ENCODE measurements around the gene YKT6.
"Not testable (repeated sequence)": the region's sequence is repeated elsewhere in the genome, so short reads cannot be mapped to it uniquely, and the experiment has no call there.

Gene YKT6

DNA sequence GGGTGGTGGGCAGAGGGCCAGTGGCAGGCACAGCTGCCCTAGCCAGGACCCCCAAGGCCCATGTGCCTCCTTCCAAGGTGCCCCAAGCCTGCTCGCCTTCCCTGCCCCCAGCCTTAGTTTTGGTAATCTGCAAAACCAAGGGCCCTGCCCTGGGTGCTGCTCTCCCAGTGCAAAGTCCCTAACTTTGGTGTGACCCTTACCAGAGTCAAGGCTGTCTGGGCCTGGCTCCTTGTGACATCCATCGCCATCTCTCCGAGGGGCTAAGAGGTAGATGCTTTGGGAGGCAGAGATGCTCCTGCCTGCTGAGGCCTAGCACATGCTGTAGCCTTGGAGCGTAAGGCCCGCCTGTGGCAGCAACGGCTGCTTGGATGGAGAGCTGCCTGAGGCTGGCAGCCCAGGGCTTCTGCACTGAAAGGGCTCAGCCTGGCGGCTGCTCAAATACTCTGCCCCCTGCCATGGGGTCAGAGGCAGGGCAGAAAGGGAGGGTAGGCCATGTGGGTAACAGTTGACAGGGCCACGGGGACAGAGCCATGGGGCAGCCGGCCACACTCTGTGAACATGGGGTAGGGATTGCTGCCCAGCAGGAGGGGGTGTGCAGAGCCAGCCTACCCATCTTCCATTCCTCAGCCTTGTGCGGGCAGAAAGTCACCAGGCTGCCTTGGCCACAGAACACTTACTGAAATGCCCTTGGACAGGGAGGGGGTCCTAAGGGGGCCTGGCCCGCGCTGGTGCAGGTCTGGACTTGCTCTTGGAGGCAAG, 41.7 kb upstream of the YKT6 start:
- no peaks in the 10 kb centered on the region for H3K4me1 ChIP-seq (ENCODE audit: insufficient read depth, low read length)
- H3K9ac ChIP-seq (ENCODE audit: low read length) = no peak overlapping the region
- H3K9me3 ChIP-seq (ENCODE audit: low read length) = no peaks in the 10 kb centered on the region
- H3K27ac ChIP-seq (ENCODE audit: low read depth, low read length) = no peak overlapping the region
- H3K36me3 ChIP-seq (ENCODE audit: insufficient read depth, low read length) = no peaks in the 10 kb centered on the region
- no peak overlapping the region for H3K4me3 ChIP-seq (ENCODE audit: low read depth in 1 of 2, low read length in 2 of 2)
- no peaks in the 10 kb centered on the region for H3K27me3 ChIP-seq (ENCODE audit: control insufficient read depth in 1 of 2, insufficient read depth in 2 of 2, low read length in 2 of 2)

DNA sequence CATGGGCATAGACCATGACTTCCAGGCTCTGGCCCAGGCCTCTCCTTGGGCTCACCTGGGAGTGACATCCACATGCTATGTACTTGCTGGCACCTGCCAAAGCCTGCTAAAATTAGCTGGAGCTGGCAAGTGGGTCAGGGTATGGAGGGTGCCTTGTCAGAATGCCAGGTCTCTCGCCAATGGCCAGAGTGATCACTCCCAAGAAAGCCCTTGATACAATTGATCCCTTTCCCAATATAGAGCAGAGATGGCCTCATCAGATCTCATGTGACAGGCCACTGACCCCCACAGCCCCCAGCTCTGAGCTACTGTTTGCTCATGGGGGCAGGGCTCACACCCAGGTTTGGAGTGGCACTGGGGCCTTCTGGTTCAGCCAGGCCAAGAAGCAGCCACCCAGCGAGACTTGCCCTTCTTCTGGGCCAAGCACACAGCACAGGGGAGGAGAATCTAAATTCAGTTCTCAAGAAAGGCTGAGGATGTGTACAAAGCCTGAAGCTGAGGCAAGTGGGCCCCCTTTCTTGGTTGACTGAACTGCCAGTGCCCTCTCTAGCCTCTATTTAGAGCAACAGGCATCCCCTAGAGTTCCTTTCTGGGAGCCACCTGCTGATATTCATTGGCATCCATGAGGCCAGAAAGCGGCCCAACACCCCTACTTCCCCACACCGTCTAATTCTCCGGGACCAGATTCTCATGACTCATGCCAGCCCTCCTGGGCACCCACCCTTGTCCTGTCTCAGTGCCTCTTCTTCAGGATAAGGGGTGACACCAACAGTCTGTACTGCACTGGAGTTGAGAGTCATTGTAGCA, 40.8 kb upstream of the YKT6 start:
- Histone ChIP-seq H3K4me1 (ENCODE audit: insufficient read depth, low read length) (no peaks in the 10 kb centered on the region), H3K4me3 (ENCODE audit: low read depth in 1 of 2, low read length in 2 of 2) (no peak overlapping the region), H3K9me3 (ENCODE audit: low read length) (no peaks in the 10 kb centered on the region), H3K27ac (ENCODE audit: low read depth, low read length) (no peak overlapping the region), H3K27me3 (ENCODE audit: control insufficient read depth in 1 of 2, insufficient read depth in 2 of 2, low read length in 2 of 2) (no peaks in the 10 kb centered on the region), H3K9ac (ENCODE audit: low read length) (no peak overlapping the region), H3K36me3 (ENCODE audit: insufficient read depth, low read length) (no peaks in the 10 kb centered on the region)

DNA sequence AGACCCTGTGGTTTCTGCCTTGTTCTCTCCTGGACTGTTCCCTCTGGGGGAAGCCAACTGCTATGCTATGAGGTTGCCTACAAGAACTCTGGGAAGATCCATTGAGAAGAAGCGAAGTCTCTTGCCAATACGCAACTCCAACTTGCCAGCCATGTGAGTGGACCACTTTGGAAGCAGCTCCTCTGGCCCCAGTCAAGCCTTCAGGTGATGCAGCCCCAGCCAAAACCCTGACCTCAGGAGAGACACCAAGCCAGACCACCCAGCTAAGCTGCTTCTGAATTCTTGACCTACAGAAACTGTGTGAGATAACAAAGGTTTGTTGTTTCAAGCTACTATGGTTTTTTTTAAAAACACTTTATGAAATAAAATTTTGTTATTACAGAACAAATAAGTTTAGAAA, 39.4 kb upstream of the YKT6 start:
- H3K9ac ChIP-seq (ENCODE audit: low read length) = no peak overlapping the region
- H3K36me3 ChIP-seq (ENCODE audit: insufficient read depth, low read length) = no peaks in the 10 kb centered on the region
- no peaks in the 10 kb centered on the region for H3K4me1 ChIP-seq (ENCODE audit: insufficient read depth, low read length)
- H3K27ac ChIP-seq (ENCODE audit: low read depth, low read length) = no peak overlapping the region
- H3K4me3 ChIP-seq (ENCODE audit: low read depth in 1 of 2, low read length in 2 of 2) = no peak overlapping the region
- H3K27me3 ChIP-seq (ENCODE audit: control insufficient read depth in 1 of 2, insufficient read depth in 2 of 2, low read length in 2 of 2) = no peaks in the 10 kb centered on the region
- H3K9me3 ChIP-seq (ENCODE audit: low read length) = no peaks in the 10 kb centered on the region

DNA sequence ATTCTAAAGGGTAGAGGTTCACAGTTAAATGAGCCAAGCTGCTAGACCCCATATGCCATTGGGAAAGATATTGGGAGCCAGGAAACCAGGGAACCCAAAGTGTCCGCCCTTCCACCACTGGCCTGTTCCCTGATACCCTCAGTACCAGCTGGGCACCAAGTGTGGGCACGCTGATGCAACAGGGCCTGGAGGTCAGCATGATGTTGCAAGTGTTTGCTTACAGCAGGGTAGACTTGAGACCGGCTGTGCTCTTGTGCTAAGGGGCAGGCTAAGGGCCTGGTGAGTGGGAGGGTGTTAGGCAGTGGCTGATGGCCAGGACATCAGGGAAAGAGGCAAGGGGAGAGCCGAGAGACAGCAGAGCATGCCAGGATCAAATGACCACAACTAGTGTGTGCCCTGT, 38.6 kb upstream of the YKT6 start:
- Histone ChIP-seq H3K9ac (ENCODE audit: low read length) (no peak overlapping the region), H3K27me3 (ENCODE audit: control insufficient read depth in 1 of 2, insufficient read depth in 2 of 2, low read length in 2 of 2) (no peaks in the 10 kb centered on the region), H3K4me1 (ENCODE audit: insufficient read depth, low read length) (no peaks in the 10 kb centered on the region), H3K36me3 (ENCODE audit: insufficient read depth, low read length) (no peaks in the 10 kb centered on the region), H3K4me3 (ENCODE audit: low read depth in 1 of 2, low read length in 2 of 2) (no peak overlapping the region), H3K9me3 (ENCODE audit: low read length) (no peaks in the 10 kb centered on the region), H3K27ac (ENCODE audit: low read depth, low read length) (no peak overlapping the region)

DNA sequence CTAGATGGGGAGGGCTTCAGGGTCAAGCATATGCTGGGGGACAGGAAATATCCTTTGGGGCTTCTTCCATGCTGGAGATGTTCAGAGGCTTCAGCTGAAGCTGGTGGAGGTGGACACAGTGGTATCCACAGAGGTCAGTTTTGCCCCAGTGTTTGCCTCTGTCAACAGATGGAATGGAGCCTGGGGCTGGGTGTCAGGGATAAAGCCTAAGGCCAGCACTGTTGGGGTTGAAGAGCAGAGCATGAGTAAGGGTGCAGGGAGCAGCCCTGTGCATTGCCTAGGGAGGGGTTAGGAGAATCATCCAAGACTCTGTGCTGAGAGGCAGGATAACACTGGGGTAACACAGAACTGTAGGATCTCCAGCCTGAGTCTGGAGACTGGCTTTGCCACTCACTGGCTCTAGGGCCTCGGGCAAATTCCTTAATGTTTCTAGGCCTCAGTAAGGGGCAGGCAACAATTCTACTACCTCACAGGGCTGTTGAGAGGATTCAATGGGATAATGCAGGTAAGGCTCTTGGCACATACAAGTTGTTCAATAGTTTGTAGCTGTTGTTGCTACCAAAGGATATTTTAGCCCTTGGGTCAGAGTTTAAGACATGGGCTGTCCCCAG, 37.9 kb upstream of the YKT6 start:
- H3K4me1 ChIP-seq (ENCODE audit: insufficient read depth, low read length) = no peaks in the 10 kb centered on the region
- no peak overlapping the region for H3K9ac ChIP-seq (ENCODE audit: low read length)
- no peaks in the 10 kb centered on the region for H3K9me3 ChIP-seq (ENCODE audit: low read length)
- H3K4me3 ChIP-seq (ENCODE audit: low read depth in 1 of 2, low read length in 2 of 2) = no peak overlapping the region
- no peaks in the 10 kb centered on the region for H3K36me3 ChIP-seq (ENCODE audit: insufficient read depth, low read length)
- H3K27ac ChIP-seq (ENCODE audit: low read depth, low read length) = no peak overlapping the region
- no peaks in the 10 kb centered on the region for H3K27me3 ChIP-seq (ENCODE audit: control insufficient read depth in 1 of 2, insufficient read depth in 2 of 2, low read length in 2 of 2)

DNA sequence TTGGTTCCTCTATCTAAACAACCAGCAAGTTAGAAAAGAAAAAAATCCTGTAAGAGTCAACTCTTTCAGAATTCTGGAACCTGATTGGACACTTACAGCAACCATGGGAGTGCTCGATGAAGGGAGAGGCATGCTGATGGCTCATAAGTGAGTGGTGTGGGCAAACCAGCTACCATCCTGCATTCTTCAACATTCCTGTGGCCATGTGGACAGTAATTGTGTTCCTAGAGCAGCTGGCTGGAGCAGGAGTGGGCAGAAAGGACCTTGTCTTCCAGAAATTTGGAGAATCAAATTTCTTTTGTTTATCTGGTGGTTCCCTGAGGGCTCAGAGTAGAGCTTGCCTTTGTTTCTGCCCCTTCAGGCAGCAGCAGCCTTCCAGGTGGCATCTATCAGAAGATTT, 37.2 kb upstream of the YKT6 start:
- Histone ChIP-seq H3K27me3 (ENCODE audit: control insufficient read depth in 1 of 2, insufficient read depth in 2 of 2, low read length in 2 of 2) (no peaks in the 10 kb centered on the region), H3K27ac (ENCODE audit: low read depth, low read length) (no peak overlapping the region), H3K36me3 (ENCODE audit: insufficient read depth, low read length) (no peaks in the 10 kb centered on the region), H3K4me3 (ENCODE audit: low read depth in 1 of 2, low read length in 2 of 2) (no peak overlapping the region), H3K4me1 (ENCODE audit: insufficient read depth, low read length) (no peaks in the 10 kb centered on the region), H3K9me3 (ENCODE audit: low read length) (no peaks in the 10 kb centered on the region), H3K9ac (ENCODE audit: low read length) (no peak overlapping the region)

DNA sequence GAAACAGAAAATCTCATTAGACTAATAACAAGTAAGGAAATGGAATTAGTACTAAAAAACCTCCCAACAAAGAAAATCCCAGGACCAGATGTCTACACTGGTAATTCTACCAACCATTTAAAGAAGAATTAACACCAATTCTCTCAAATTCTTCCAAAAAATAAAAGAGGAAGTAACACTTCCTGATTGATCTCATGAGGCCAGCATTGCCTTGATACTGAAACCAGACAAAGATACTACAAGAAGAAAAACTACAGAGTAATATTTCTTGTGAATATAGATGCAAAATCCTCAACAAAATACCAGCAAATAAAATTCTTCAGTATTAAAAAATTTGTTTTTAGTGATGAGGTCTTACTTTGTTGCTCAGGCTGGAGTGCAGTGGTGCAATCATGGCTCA, 32.9 kb upstream of the YKT6 start:
- H3K9ac ChIP-seq (ENCODE audit: low read length) = no peak overlapping the region
- H3K27ac ChIP-seq (ENCODE audit: low read depth, low read length) = no peak overlapping the region
- H3K9me3 ChIP-seq (ENCODE audit: low read length) = no peaks in the 10 kb centered on the region
- H3K4me3 ChIP-seq (ENCODE audit: low read depth in 1 of 2, low read length in 2 of 2) = no peak overlapping the region
- H3K27me3 ChIP-seq (ENCODE audit: control insufficient read depth in 1 of 2, insufficient read depth in 2 of 2, low read length in 2 of 2) = no peaks in the 10 kb centered on the region
- H3K36me3 ChIP-seq (ENCODE audit: insufficient read depth, low read length) = no peaks in the 10 kb centered on the region
- no peaks in the 10 kb centered on the region for H3K4me1 ChIP-seq (ENCODE audit: insufficient read depth, low read length)

DNA sequence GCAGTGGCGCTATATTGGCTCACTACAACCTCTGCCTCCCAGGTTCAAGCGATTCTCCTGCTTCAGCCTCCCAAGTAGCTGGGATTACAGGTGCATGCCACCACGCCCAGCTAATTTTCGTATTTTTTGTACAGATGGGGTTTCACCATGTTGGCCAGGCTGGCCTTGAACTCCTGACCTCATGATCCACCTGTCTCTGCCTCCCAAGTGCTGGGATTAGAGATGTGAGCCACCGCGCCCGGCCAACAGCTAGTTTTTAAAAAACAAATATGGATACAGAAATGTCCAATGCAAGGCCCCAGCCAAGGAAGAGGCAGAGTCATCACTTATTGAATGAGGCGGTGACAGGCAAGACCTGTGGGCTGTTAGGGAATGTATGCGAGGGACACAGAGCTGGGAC, 28.9 kb upstream of the YKT6 start:
- H3K9me3 ChIP-seq (ENCODE audit: low read length); H3K9ac ChIP-seq (ENCODE audit: low read length); H3K27me3 ChIP-seq (ENCODE audit: control insufficient read depth in 1 of 2, insufficient read depth in 2 of 2, low read length in 2 of 2); H3K27ac ChIP-seq (ENCODE audit: low read depth, low read length); H3K36me3 ChIP-seq (ENCODE audit: insufficient read depth, low read length); H3K4me3 ChIP-seq (ENCODE audit: low read depth in 1 of 2, low read length in 2 of 2); H3K4me1 ChIP-seq (ENCODE audit: insufficient read depth, low read length): not testable (repeated sequence)

DNA sequence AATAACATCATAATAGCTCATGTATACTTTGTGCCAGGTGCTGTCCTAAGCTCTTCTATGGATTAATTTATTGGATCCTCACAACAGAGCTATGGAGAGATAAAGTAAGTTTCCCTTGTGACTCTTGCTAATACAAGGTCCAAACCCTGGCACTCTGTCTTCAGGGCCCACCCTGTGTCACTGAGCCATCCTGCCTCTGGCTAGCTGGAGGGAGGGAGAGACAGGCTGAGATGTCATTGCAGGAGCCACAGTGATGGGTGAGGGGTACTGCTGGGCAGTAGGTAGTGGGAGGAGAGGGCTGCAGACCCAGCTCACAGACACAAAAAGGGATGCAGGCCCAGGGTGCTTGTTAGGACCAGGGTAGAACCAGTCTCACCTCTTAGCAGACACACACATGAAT, 28.4 kb upstream of the YKT6 start:
- H3K9ac ChIP-seq (ENCODE audit: low read length) = no peak overlapping the region
- H3K27me3 ChIP-seq (ENCODE audit: control insufficient read depth in 1 of 2, insufficient read depth in 2 of 2, low read length in 2 of 2) = no peaks in the 10 kb centered on the region
- no peak overlapping the region for H3K27ac ChIP-seq (ENCODE audit: low read depth, low read length)
- no peaks in the 10 kb centered on the region for H3K9me3 ChIP-seq (ENCODE audit: low read length)
- H3K4me1 ChIP-seq (ENCODE audit: insufficient read depth, low read length) = no peaks in the 10 kb centered on the region
- no peak overlapping the region for H3K4me3 ChIP-seq (ENCODE audit: low read depth in 1 of 2, low read length in 2 of 2)
- no peaks in the 10 kb centered on the region for H3K36me3 ChIP-seq (ENCODE audit: insufficient read depth, low read length)

DNA sequence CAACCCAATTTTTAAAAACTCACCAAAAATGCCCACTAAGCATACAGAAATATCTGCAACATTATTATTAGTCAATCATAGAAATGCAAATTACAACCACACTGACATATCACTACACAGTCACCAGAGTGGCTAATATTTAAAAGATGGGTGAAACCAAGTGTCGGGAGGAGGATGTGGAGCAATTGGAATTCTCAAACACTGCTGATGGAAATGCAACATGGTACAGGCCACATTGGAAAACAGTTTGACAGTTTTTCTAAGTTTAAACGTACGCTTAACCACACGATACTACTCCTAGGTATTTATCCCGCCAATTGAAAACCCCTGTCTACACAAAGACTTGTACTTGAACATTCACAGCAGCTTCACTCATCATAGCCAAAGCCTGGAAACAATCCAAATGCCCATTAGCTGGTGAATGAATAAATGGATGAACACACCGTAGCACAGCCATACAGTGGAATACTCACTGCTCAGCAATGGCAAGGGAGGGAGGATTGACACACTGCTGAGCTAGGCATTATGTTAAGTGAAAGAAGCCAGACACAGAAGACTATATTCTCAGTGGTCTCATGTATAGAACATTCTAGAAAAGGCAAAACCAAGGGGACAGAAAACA, 27.9 kb upstream of the YKT6 start:
- H3K36me3 ChIP-seq (ENCODE audit: insufficient read depth, low read length) = no peaks in the 10 kb centered on the region
- no peaks in the 10 kb centered on the region for H3K4me1 ChIP-seq (ENCODE audit: insufficient read depth, low read length)
- no peaks in the 10 kb centered on the region for H3K27me3 ChIP-seq (ENCODE audit: control insufficient read depth in 1 of 2, insufficient read depth in 2 of 2, low read length in 2 of 2)
- H3K4me3 ChIP-seq (ENCODE audit: low read depth in 1 of 2, low read length in 2 of 2) = no peak overlapping the region
- no peak overlapping the region for H3K27ac ChIP-seq (ENCODE audit: low read depth, low read length)
- H3K9me3 ChIP-seq (ENCODE audit: low read length) = no peaks in the 10 kb centered on the region
- H3K9ac ChIP-seq (ENCODE audit: low read length) = no peak overlapping the region

DNA sequence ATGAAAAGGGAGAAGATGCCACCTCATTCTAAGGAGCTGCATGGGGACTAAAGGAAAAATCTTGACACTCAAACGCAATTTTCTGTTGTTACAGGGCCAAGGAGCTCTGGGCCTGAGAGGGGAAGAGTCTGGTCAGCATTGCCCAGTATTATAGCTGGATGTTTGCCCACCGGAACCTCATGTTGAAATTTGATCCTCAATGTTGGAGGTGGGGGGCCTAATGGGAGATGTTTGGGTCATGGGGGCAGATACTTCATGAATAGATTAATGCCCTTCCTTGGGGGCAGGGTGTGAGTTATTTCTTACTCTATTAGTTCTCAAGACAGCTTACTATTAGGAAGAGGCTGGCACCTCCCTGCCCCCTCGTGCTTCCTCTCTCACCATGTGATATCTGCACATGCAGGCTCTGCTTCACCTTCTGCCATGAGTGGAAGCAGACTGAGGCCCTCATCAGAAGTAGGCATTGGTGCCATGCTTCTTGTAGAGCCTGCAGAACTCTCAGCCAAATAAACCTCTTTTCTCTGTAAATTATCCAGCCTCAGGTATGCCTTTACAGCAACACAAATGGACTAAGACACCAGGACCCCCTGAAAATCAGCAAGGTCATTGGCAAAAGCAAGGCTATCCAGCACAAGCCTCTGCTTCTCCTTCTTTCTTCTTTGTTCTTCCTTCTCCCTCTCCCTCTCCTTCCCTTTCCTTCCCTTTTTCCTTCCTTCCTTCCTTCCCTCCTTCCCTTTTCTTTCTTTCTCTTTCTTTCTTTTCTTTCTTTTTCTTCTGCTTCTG, 26.7 kb upstream of the YKT6 start:
- no peaks in the 10 kb centered on the region for H3K27me3 ChIP-seq (ENCODE audit: control insufficient read depth in 1 of 2, insufficient read depth in 2 of 2, low read length in 2 of 2)
- no peak overlapping the region for H3K27ac ChIP-seq (ENCODE audit: low read depth, low read length)
- H3K4me1 ChIP-seq (ENCODE audit: insufficient read depth, low read length) = no peaks in the 10 kb centered on the region
- H3K4me3 ChIP-seq (ENCODE audit: low read depth in 1 of 2, low read length in 2 of 2) = no peak overlapping the region
- H3K9me3 ChIP-seq (ENCODE audit: low read length) = no peaks in the 10 kb centered on the region
- H3K9ac ChIP-seq (ENCODE audit: low read length) = no peak overlapping the region
- no peaks in the 10 kb centered on the region for H3K36me3 ChIP-seq (ENCODE audit: insufficient read depth, low read length)
